Measurements from ENCODE around the gene RPTOR.

Gene RPTOR

GRCh38 chr17:80859002-80859941 is 314.6 kb downstream of the RPTOR start:
- H3F3A ChIP-seq (ENCODE audit: insufficient read depth, low read length), result no peaks in the 10 kb centered on the region
- no peak overlapping the region for H3K4me2 ChIP-seq (ENCODE audit: low read length)
- no peaks in the 10 kb centered on the region for H3K79me2 ChIP-seq (ENCODE audit: insufficient read depth, low read length)
- no peak overlapping the region for H3K9ac ChIP-seq (ENCODE audit: low read length)
- no peaks in the 10 kb centered on the region for H3K27me3 ChIP-seq (ENCODE audit: insufficient read depth, low read length)
- no peak overlapping the region for H3K27ac ChIP-seq (ENCODE audit: low read depth, low read length, poor library complexity, severe bottlenecking)
- no peaks in the 10 kb centered on the region for H3K9me3 ChIP-seq (ENCODE audit: low read length)
- H3K4me3 ChIP-seq (ENCODE audit: low read depth, low read length, poor library complexity, severe bottlenecking), result no peak overlapping the region
- H4K20me1 ChIP-seq (ENCODE audit: insufficient read depth, low read length), result no peaks in the 10 kb centered on the region
- TF ChIP-seq CTCF (IDR thresholded peaks at IDR 0.05; ENCODE audit: low read length) (no peak), EZH2 (IDR thresholded peaks at IDR 0.05; ENCODE audit: borderline replicate concordance, low read length) (no peak)
- no peaks in the 10 kb centered on the region for H3K9me2 ChIP-seq (ENCODE audit: low read depth, low read length)
- no peak overlapping the region for H2AFZ ChIP-seq (ENCODE audit: low read length)
- H3K36me3 ChIP-seq (ENCODE audit: insufficient read depth, low read length), result peaks cover 100% of the 10 kb centered on the region
- H3K4me1 ChIP-seq (ENCODE audit: insufficient read depth, low read length, severe bottlenecking), result no peaks in the 10 kb centered on the region

GRCh38 chr17:80860101-80860671 is 315.5 kb downstream of the RPTOR start:
- Histone ChIP-seq H3K4me1 (ENCODE audit: insufficient read depth, low read length, severe bottlenecking) (no peaks in the 10 kb centered on the region), H3K9ac (ENCODE audit: low read length) (no peak overlapping the region), H3K36me3 (ENCODE audit: insufficient read depth, low read length) (peaks cover 98% of the 10 kb centered on the region), H3K27me3 (ENCODE audit: insufficient read depth, low read length) (no peaks in the 10 kb centered on the region), H2AFZ (ENCODE audit: low read length) (no peak overlapping the region), H3F3A (ENCODE audit: insufficient read depth, low read length) (no peaks in the 10 kb centered on the region), H3K4me2 (ENCODE audit: low read length) (no peak overlapping the region), H3K27ac (ENCODE audit: low read depth, low read length, poor library complexity, severe bottlenecking) (no peak overlapping the region), H3K4me3 (ENCODE audit: low read depth, low read length, poor library complexity, severe bottlenecking) (no peak overlapping the region), H3K9me3 (ENCODE audit: low read length) (no peaks in the 10 kb centered on the region), H3K79me2 (ENCODE audit: insufficient read depth, low read length) (no peaks in the 10 kb centered on the region), H3K9me2 (ENCODE audit: low read depth, low read length) (no peaks in the 10 kb centered on the region), H4K20me1 (ENCODE audit: insufficient read depth, low read length) (no peaks in the 10 kb centered on the region)
- TF ChIP-seq EZH2 (IDR thresholded peaks at IDR 0.05; ENCODE audit: borderline replicate concordance, low read length) (no peak), CTCF (IDR thresholded peaks at IDR 0.05; ENCODE audit: low read length) (no peak)

GRCh38 chr17:80860703-80861417 is 316.2 kb downstream of the RPTOR start:
- no peak for TF ChIP-seq CTCF (IDR thresholded peaks at IDR 0.05; ENCODE audit: low read length)
- TF ChIP-seq EZH2 (IDR thresholded peaks at IDR 0.05; ENCODE audit: borderline replicate concordance, low read length), result no peak
- H3K4me3 ChIP-seq (ENCODE audit: low read depth, low read length, poor library complexity, severe bottlenecking), result no peak overlapping the region
- H4K20me1 ChIP-seq (ENCODE audit: insufficient read depth, low read length), result no peaks in the 10 kb centered on the region
- H3K27me3 ChIP-seq (ENCODE audit: insufficient read depth, low read length), result no peaks in the 10 kb centered on the region
- no peaks in the 10 kb centered on the region for H3K9me3 ChIP-seq (ENCODE audit: low read length)
- no peaks in the 10 kb centered on the region for H3F3A ChIP-seq (ENCODE audit: insufficient read depth, low read length)
- peak overlapping the region; percentile 20 for H3K27ac ChIP-seq (ENCODE audit: low read depth, low read length, poor library complexity, severe bottlenecking)
- H3K36me3 ChIP-seq (ENCODE audit: insufficient read depth, low read length), result peaks cover 97% of the 10 kb centered on the region
- H3K4me1 ChIP-seq (ENCODE audit: insufficient read depth, low read length, severe bottlenecking), result no peaks in the 10 kb centered on the region
- H2AFZ ChIP-seq (ENCODE audit: low read length), result no peak overlapping the region
- no peak overlapping the region for H3K4me2 ChIP-seq (ENCODE audit: low read length)
- H3K9me2 ChIP-seq (ENCODE audit: low read depth, low read length), result no peaks in the 10 kb centered on the region
- H3K79me2 ChIP-seq (ENCODE audit: insufficient read depth, low read length), result no peaks in the 10 kb centered on the region
- H3K9ac ChIP-seq (ENCODE audit: low read length), result no peak overlapping the region

Measured in OCI-LY1 (cell line).